GM13977 (cell line): Measurements from ENCODE around the gene ACBD4.

ENCODE experiments used
- DNase-seq: peaks from one replicate; pipeline ENCODE4 v3.0.0; 2012; ENCODE audit warnings: low spot score
- in situ Hi-C: fragments of 300-500 bp; cut with MboI; formaldehyde crosslinking; loops from one replicate; pipeline ENCODE4 v1.12.0; 2022; ENCODE audit warnings: low sequenced_read_pairs, low pct_unique_long_range_greater_than_20kb, mixed read lengths, inconsistent platforms; ENCODE audit not compliant: unreplicated experiment
- TF ChIP-seq, protein P1 (sequence below): IDR thresholded peaks from 2 replicates; pipeline ENCODE4 v1.5.1; 2012; ENCODE audit warnings: mild to moderate bottlenecking, control low read depth; ENCODE audit not compliant: insufficient read depth; ENCODE audit errors: extremely low read depth, missing control alignments

The ACBD4 gene

DNA sequence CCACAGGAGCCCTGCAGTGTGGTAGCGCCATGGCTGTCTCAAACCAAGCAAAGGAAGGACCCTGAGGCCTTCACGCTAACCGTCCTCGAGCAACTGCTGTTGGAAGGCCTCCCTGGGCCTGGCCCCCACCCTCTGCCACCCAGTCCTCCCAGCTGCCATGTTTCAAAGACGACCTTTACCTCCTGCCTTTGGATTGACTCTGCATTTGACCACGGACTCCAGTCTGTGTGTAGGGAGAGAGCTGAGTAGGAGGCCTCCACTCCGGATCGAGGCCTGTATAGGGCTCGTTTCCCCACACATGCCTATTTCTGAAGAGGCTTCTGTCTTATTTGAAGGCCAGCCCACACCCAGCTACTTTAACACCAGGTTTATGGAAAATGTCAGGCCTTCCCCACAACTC, 27.4 kb upstream of the ACBD4 start:
- in situ Hi-C loops: no loop called here
- TF ChIP-seq, protein P1, sequence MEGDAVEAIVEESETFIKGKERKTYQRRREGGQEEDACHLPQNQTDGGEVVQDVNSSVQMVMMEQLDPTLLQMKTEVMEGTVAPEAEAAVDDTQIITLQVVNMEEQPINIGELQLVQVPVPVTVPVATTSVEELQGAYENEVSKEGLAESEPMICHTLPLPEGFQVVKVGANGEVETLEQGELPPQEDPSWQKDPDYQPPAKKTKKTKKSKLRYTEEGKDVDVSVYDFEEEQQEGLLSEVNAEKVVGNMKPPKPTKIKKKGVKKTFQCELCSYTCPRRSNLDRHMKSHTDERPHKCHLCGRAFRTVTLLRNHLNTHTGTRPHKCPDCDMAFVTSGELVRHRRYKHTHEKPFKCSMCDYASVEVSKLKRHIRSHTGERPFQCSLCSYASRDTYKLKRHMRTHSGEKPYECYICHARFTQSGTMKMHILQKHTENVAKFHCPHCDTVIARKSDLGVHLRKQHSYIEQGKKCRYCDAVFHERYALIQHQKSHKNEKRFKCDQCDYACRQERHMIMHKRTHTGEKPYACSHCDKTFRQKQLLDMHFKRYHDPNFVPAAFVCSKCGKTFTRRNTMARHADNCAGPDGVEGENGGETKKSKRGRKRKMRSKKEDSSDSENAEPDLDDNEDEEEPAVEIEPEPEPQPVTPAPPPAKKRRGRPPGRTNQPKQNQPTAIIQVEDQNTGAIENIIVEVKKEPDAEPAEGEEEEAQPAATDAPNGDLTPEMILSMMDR: no peak
- no peak for DNase-seq

DNA sequence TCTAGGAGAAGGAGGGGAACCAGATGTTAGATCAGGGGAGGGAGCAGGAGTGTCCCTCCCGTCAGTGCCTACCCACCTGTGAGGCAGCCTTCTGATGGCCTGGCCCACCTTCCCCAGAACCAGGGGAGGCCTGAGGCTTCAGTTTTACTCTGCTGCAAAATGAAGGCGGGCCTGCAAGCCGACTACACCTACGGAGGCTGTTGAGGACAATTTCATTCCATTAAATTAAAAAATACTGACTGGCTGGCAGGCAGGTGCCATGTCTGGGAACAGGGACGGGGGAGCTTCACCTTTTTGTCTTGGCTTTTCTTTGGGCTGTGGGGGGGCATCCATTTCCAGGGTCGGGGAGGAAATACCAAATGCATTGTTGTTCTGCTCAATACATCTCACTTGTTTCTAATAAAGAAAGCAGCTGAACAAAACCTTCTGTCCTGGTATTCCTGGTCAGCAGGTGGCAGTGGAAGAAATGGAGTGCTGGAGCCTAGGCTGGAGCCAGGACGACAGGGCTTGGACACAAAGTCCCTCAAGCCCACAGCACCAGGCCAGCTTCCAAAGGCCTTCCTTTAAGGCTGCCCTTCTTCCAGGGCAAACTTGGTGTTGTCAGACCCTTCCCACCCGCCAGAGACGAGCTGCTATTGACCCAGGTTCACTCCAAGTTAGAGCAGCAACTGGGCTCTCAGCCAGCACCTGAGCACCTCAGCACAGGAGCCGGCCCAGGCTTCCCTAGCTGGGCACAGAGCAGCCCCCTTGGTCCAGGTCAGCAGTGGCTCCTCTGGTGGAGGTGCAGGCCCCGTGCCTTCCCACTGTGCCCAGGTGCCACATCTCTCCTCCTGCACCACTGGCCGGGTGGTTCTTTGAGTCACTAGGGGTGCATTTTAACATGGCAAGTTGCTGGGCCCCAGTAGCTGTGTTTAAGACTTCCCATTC, 26.6 kb upstream of the ACBD4 start:
- in situ Hi-C loops: no loop called here
- TF ChIP-seq, protein P1: no peak
- no peak for DNase-seq

DNA sequence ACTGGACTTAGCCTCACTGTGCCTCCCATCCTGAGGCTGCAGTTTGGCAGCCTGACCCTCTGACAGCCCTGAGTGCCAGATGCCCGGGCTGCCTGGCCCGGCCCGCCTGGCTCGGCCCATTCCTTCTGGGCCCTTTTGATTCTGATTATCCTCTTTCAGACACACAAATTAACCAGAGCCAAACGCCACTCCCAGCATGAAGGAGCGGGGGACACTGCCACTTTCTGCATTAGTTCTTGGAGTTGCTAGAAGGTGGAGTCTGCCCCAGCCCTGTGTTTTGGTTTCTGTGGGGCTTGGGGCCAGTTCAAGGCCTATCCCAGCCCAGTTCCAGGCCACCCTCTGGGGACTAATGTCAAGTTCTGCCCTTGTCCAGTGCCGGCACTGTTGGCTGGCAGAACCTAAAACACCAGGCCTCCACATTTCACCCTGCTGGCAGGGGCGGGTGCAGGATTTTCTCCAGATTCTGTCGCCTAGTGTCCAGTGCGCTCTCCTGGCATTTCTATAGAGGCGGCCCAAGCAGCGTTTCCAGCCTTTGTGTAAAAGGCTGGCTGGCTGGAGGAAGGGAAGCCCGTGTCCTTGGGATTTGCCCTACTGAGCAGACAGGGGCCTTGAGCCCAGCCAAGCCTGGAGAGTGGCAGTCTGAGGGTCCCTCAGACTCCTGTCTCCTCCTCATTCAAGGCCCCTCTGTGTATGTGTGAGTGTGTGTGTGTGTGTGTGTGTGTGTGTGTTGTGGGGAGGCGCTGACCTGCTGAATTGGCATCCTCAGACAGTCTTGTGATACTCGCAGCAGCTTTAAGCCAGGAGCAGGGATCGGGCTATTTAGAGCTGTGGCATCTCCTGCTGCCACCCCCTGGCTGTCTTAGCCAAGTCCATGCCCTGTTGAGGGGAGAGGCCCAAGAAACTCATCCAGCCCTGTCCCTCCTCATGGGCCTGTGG, 24.5 kb upstream of the ACBD4 start:
- DNase-seq: no peak
- TF ChIP-seq, protein P1: no peak
- in situ Hi-C loops: no loop called here

DNA sequence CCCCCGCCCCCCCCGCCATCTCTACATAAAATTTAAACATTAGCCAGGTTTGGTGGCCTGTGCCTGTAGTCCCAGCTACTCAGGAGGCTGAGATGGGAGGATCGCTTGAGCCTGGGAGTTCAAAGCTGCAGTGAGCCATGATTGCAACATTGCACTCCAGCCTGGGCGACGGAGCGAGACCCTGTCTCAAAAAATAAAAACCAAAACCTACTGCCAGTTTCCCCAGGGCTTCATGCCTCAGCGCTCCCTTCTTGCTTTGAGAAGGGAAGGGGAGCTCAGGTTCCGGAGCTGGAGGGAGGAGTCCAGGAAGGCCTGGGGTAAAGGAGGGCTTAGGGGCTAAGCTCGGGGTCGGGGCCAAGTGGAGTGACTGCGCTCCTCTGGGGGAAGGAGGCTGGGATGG, 23.6 kb upstream of the ACBD4 start:
- in situ Hi-C loops: no loop called here
- TF ChIP-seq, protein P1: no peak
- DNase-seq: no peak

DNA sequence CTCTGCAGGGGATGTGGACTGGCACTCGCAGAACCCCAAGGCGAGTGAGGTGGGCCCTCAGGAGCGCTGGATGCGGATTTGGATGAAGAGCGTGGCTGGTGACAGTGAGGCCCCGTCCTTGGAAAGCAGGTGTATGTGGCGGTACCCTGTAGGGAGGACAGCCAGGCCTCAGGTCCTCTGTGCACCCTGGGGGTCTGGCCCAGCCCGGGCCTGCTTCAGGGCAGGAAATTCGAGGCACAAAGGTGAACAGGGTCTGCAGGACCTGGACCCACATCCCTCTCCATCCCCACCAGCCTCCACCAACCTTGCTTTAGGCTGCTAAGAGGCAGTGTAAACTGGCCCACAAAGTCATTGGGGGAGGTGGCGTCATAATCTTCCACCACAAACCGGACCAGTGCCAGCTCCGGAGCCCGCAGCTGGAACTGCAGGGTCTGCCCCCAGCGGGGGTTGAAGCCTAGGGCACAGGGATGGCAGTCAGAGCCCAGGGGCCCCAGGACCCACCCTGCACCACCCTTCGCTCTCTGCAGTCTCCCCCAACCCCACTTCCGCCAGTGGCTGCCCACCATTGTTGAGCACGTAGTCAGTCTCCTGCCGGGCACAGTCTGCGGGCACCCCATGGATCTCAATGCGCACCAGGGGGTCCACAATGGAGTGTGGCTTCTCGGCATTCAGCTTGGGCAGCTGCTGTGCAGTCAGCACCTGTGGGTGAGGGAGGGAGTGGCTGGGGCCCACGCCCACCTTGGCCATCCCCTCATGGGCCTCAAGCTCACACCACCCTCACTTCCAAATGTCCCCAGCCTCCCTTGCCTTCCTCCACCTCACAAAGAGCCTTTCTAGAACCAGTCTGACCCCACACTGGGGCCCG, 22.7 kb upstream of the ACBD4 start:
- in situ Hi-C loops: no loop called here
- TF ChIP-seq, protein P1: no peak
- DNase-seq: no peak

DNA sequence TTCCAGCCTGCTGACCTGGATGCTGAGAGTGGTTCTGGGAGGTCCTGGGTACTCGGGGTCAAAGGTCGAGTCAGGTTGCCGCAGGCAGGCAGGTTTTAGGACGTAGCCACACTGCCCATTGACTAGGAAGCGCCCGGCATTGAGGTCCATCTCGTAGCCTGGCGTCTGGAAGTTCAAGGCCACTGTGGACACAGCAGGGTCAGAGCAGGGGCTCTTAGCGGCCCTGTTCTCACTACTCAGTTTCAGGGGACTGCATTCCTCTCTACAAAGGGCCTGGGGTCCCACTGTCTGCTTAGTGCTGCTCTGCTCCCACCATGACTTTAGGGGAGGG, 22.1 kb upstream of the ACBD4 start:
- TF ChIP-seq, protein P1: no peak
- in situ Hi-C loops: no loop called here
- no peak for DNase-seq
